NCI-H146 (cell line): ENCODE results near the gene MRGPRG.

ENCODE experiments used
- DNase-seq: peaks from one replicate; lab custom pipeline; 2025; lab: John Stamatoyannopoulos, UW

The MRGPRG gene

DNA sequence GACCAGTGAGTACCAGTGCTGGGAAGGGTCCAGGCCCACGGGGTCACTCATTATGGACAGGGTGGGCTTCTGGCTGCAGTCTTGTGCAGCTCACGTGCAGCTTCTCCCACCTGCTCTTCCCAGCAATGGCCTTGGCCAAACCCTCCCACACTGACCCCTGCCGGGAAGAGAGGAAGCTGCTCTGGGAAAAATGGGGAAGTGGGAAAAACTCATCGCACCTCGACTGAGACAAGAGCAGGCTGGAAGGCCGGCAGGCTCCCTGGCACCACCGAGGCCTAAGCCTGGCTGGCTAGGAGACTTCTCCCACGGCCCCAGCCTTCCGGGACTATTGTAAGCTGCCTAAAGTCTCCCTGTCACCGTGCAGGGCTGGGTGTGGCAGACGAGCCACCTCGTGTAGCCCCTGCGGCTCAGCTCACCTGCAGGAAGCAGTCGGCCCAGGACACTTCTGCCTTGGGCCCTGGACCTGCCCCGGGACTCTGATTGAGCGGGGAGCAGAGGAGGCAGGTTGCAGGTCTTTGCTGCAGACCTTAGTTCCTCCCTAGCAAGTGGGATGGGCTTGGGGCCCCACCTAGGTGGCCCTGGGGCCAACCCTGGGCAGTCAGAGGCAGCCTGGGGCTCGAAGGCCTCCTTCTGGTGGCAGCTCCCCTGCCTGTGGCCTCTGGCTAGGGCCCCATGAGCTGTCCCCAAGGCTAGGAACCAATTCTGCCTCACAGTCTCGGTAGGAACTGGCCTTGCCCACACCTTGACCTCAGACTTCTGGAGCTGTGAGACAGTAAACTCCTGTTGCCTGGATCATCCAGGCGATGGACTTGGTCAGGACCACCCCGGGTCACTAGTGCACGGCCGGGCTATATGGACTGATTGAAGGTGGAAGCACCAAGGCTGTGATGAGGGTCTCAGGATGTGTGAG lies 23.1 kb downstream of the MRGPRG start:
- DNase-seq = no peak

DNA sequence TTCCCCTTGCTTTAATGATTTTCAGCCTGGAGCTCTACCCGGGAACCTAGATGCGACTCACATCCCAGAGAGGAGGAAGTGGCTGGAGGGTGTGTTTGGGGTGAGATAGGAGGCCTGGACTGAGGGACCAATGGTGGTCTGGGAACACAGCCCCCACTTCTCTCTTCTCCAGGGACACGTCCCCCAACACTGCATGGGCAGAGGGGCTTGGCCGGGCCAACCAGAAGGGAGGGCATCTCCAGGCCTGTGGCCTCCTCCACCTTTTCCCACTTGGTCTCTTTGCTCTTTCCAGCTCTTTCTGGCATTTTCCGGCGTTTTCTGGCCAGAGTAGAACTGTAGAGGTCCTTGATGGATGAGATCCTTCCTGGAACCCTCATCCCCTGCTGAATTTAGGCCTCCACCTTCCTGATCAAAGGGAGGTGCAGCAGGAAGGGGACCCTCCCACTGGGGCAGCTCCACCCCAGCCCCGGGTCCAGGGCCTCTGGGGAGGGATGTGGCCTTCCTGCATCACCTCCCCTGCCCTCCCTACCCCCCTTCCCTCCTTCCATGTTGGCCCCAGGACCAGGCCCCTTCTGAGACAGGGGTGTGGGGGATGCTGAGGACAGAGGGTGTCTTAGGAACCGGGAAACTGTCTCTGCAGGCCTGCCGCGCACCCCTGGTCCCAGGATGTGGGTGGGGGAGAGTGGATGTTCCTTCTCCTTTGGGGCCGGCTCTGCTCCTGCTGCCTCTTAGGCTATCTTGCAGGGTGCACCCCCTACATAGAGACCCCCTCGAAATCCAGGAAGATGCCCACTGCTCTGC lies 24.4 kb downstream of the MRGPRG start:
- no peak for DNase-seq

GRCh38 chr11:3193373-3194015 lies 25.1 kb downstream of the MRGPRG start:
- no peak for DNase-seq

GRCh38 chr11:3192511-3193372 lies 25.9 kb downstream of the MRGPRG start:
- DNase-seq = no peak

GRCh38 chr11:3191586-3192324 lies 26.9 kb downstream of the MRGPRG start:
- no peak for DNase-seq

GRCh38 chr11:3190600-3190999 lies 28.0 kb downstream of the MRGPRG start:
- no peak for DNase-seq

- DNase-seq = no peak
Measured at GRCh38 chr11:3189886-3190583, 28.6 kb downstream of the MRGPRG start.

- DNase-seq = no peak
Measured at GRCh38 chr11:3189196-3189843, 29.3 kb downstream of the MRGPRG start.

GRCh38 chr11:3188496-3189195 lies 30.0 kb downstream of the MRGPRG start:
- no peak for DNase-seq

DNA sequence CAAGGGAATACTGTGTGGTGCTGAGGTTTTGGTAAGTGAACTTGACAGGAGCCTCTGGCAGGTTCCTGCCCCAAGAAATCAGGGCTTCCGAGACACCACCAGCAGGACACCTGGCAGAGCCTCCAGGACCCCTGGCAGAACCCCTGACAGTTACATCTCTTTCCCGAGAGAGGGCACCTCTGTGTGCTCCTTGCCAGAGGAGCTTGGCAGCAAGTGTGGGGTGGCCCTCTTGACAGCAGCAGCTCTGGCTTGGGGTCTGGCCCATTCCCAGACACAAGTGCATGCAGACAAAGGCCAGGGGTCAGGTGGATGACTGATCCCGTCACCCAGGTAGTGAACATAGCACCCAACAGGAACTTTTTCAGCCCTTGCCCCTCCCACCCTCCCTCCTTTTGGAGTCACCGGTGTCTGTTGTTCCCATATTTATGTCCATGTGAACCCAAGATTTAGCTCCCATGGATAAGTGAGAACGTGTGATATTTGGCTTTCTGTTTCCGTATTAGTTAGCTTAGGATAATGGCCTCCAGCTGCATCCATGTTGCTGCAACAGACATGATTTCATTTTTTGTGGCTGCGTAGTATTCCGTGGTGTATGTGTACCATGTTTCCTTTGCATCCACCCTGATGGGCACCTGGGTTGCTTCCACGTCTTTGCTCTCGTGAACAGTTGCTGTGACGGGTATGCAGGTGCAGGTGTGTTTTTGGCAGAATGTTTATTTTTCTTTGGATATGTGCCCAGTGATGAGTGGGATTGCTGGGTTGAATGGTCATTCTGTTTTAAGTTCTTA lies 32.3 kb downstream of the MRGPRG start:
- DNase-seq = no peak

GRCh38 chr11:3184732-3185347 lies 33.8 kb downstream of the MRGPRG start:
- DNase-seq = no peak

GRCh38 chr11:3183523-3183922 lies 35.1 kb downstream of the MRGPRG start:
- no peak for DNase-seq

- no peak for DNase-seq
Measured at GRCh38 chr11:3182462-3182852, 36.2 kb downstream of the MRGPRG start.

DNA sequence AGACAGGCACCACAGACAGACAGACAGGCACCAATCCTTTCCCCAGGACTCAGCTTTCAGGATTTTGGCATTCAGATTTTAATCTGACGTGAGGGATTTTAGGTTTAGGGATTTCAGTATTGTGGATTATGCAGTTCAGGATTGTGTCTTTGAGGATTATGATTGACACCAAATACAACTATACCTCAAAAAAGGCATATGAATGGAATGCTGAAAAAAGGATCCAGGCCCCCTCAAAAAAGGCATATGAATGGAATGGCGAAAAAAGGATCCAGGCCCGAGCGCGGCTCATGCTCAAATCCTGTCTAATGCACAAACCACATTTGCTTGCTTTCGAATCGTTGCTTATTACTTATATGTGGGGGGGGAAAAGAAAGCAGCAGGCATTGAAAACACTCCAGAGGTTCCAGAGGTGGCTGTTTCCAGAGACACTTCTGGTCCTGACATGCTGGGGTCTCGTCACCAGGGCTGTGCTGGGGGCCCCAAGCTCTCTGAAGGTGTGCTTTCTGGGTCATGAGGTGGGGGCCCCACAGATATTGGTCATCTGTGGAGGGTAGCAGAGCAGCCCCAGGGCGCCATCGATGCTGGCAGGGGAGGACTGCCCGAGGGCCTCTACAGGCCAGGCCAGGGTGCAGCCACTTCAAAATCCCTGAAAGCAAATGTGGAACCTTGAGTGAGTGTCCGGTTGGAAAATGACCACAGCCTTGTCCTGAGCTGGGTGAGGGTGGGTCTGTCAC lies 36.7 kb downstream of the MRGPRG start:
- no peak for DNase-seq

GRCh38 chr11:3180869-3181268 lies 37.7 kb downstream of the MRGPRG start:
- DNase-seq = no peak

DNA sequence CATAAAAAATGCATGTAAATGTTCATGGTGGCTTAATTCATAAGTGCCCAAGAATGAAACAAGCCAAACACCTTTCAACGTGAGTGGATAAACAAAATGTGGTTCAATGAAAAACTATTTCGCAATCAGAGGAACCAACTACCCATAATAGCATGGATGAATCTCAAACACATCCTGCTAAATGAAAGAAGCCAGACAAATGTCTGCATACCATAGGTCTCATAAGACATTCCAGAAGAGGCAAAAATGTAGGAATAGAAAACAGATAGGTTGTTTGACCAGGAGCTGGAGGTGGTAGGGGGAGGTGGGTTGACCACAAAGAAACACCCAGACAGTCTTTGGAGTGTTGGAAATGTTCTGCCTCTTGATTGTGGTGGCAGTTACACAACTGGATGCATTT lies 40.3 kb downstream of the MRGPRG start:
- DNase-seq = no peak

DNA sequence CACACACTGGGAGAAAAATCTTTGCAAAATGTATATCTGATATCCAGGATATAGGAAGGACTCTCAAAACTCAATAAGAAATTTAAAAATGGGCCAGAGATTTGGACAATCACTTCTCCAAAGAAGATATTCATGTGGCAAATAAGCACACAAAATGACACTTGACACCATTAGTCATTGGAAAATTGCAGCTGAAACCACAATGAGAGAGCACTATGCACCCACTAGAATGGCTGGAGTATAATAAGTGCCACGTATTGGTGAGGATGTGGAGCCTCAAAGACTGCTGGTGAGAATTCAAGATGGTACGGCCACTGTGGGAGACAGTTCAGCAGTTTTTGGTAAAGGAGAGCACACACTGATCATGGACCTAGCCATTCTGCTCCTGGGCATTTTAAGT lies 40.7 kb downstream of the MRGPRG start:
- DNase-seq = no peak
